Glutamatergic neuron (in vitro differentiated cells): Measurements from ENCODE around the gene ZNF184. TPM values are rescaled to one million over a fixed set of nuclear protein-coding genes. Genes with fewer than 3 reads are reported as not detected.

Source experiments
- DNase-seq: peaks from one replicate; pipeline ENCODE4 v3.0.0; 2022
- H3K27ac Mint-ChIP-seq: one replicate; pipeline ENCODE4 v1.8.0; 2020; ENCODE audit warnings: mild to moderate bottlenecking, mixed read lengths, inconsistent platforms; ENCODE audit not compliant: unreplicated experiment
- H3K27me3 Mint-ChIP-seq: one replicate; pipeline ENCODE4 v1.8.0; 2020; ENCODE audit warnings: mild to moderate bottlenecking, moderate library complexity, mixed read lengths, inconsistent platforms; ENCODE audit not compliant: unreplicated experiment
- H3K36me3 Mint-ChIP-seq: one replicate; pipeline ENCODE4 v1.8.0; 2020; ENCODE audit warnings: mild to moderate bottlenecking, mixed read lengths, inconsistent platforms; ENCODE audit not compliant: unreplicated experiment
- H3K4me1 Mint-ChIP-seq: one replicate; pipeline ENCODE4 v1.8.0; 2020; ENCODE audit warnings: mild to moderate bottlenecking, low read depth, mixed read lengths, inconsistent platforms; ENCODE audit not compliant: unreplicated experiment
- H3K4me3 Mint-ChIP-seq: one replicate; pipeline ENCODE4 v1.8.0; 2020; ENCODE audit warnings: mild to moderate bottlenecking, mixed read lengths, inconsistent platforms; ENCODE audit not compliant: unreplicated experiment
- H3K9me3 Mint-ChIP-seq: one replicate; pipeline ENCODE4 v1.8.0; 2020; ENCODE audit warnings: mild to moderate bottlenecking, moderate library complexity, mixed read lengths, inconsistent platforms; ENCODE audit not compliant: unreplicated experiment
- total RNA-seq: library from RNA; stranded (reverse); fragmentation: NEBNext Ultra II Directional; extraction: Animal tissue kit (Norgen Biotek cat#: 25700); gene quantifications from one replicate; pipeline ENCODE4 v1.2.1, GENCODE V29; 2021; ENCODE audit not compliant: unreplicated experiment
- TF ChIP-seq, protein P1 (sequence below): fragments of 200-600 bp; sonication (generic); IDR thresholded peaks from one replicate; pipeline ENCODE4 v1.5.0; 2021; ENCODE audit not compliant: partially characterized antibody, unreplicated experiment

The ZNF184 gene
- total RNA-seq, 1 donor from 2014 or later, result 10.8 TPM

DNA sequence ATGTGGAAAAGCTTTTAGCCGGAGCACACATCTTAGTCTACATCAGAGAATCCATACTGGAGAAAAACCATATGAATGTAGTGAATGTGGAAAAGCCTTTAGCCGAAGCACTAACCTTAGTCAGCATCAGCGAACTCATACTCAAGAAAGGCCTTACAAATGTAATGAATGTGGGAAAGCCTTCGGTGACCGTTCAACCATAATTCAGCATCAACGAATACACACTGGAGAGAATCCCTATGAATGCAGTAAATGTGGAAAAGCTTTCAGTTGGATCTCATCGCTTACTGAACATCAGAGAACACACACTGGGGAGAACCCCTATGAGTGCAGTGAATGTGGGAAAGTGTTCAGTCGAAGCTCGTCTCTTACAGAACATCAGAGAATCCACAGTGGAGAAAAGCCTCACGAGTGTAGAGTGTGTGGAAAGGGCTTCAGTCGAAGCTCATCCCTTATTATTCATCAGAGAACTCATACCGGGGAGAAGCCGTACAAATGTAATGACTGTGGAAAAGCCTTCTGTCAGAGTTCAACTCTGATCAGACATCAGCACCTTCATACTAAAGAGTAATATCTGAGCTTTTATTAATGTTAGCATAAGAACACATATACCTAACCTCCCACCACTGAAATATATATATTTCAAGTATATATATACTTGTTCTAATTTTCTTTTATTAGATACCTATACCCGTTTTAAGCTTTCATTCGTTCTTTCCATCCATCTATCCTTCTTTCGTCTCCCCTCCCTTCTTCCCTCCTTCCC, 71.8 kb downstream of the ZNF184 start:
- peaks cover 1% of the 10 kb centered on the region for H3K27me3 Mint-ChIP-seq
- H3K27ac Mint-ChIP-seq, result no peak overlapping the region
- H3K36me3 Mint-ChIP-seq, result peaks cover 70% of the 10 kb centered on the region
- no peak overlapping the region for H3K4me3 Mint-ChIP-seq
- TF ChIP-seq, protein P1, sequence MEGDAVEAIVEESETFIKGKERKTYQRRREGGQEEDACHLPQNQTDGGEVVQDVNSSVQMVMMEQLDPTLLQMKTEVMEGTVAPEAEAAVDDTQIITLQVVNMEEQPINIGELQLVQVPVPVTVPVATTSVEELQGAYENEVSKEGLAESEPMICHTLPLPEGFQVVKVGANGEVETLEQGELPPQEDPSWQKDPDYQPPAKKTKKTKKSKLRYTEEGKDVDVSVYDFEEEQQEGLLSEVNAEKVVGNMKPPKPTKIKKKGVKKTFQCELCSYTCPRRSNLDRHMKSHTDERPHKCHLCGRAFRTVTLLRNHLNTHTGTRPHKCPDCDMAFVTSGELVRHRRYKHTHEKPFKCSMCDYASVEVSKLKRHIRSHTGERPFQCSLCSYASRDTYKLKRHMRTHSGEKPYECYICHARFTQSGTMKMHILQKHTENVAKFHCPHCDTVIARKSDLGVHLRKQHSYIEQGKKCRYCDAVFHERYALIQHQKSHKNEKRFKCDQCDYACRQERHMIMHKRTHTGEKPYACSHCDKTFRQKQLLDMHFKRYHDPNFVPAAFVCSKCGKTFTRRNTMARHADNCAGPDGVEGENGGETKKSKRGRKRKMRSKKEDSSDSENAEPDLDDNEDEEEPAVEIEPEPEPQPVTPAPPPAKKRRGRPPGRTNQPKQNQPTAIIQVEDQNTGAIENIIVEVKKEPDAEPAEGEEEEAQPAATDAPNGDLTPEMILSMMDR, result no peak
- peaks cover 9% of the 10 kb centered on the region for H3K9me3 Mint-ChIP-seq
- DNase-seq, result no peak
- H3K4me1 Mint-ChIP-seq, result no peaks in the 10 kb centered on the region

Other genes starting within 250 kb of the ZNF184 start
- gene PRSS16, start 225.4 kb downstream of the ZNF184 start, total RNA-seq, result 0.64 TPM
- not detected for gene POM121L2, start 160.8 kb downstream of the ZNF184 start, total RNA-seq
- gene ZNF391, start 84.3 kb downstream of the ZNF184 start, total RNA-seq, result 8.3 TPM